GM20431 (cell line): Measurements from ENCODE around the gene PLEKHA4.
"Not testable (repeated sequence)": the region's sequence is repeated elsewhere in the genome, so short reads cannot be mapped to it uniquely, and the experiment has no call there.

ENCODE experiments used
- in situ Hi-C: fragments of 300-500 bp; cut with MseI, MboI; formaldehyde crosslinking; loops from one replicate; pipeline ENCODE4 v1.15.0; 2020; ENCODE audit warnings: low sequenced_read_pairs; ENCODE audit not compliant: unreplicated experiment

The PLEKHA4 gene

GRCh38 chr19:48868114-48868886, at the start of gene PLEKHA4:
Gene PLEKHA4 (minus strand): TSS chr19:48868617. CDS start chr19:48867620, 997 bp downstream.
- in situ Hi-C loops = no loop called here

- in situ Hi-C loops = no loop called here
These were observed 49.7 kb upstream of the PLEKHA4 start for GRCh38 chr19:48918071-48918470.

GRCh38 chr19:48915757-48916156, 47.3 kb upstream of the PLEKHA4 start:
- in situ Hi-C loops = no loop called here

GRCh38 chr19:48914181-48914580, 45.8 kb upstream of the PLEKHA4 start:
- in situ Hi-C loops = no loop called here

GRCh38 chr19:48913114-48913889, 44.9 kb upstream of the PLEKHA4 start:
- in situ Hi-C loops = no loop called here

GRCh38 chr19:48910803-48911202, 42.4 kb upstream of the PLEKHA4 start:
- in situ Hi-C loops = no loop called here

- in situ Hi-C loops = not testable (repeated sequence)
These were observed 41.1 kb upstream of the PLEKHA4 start for GRCh38 chr19:48909424-48910077.

- in situ Hi-C loops = no loop called here
These were observed 39.3 kb upstream of the PLEKHA4 start for GRCh38 chr19:48907671-48908070.

GRCh38 chr19:48906324-48906723, 37.9 kb upstream of the PLEKHA4 start:
- in situ Hi-C loops = no loop called here

- in situ Hi-C loops = no loop called here
These were observed 37.2 kb upstream of the PLEKHA4 start for GRCh38 chr19:48905664-48906063.

GRCh38 chr19:48903788-48904187, 35.4 kb upstream of the PLEKHA4 start:
- in situ Hi-C loops = not testable (repeated sequence)

GRCh38 chr19:48902291-48902690, 33.9 kb upstream of the PLEKHA4 start:
- in situ Hi-C loops = not testable (repeated sequence)

GRCh38 chr19:48900477-48901406, 32.3 kb upstream of the PLEKHA4 start:
- in situ Hi-C loops = no loop called here

GRCh38 chr19:48899781-48900476, 31.5 kb upstream of the PLEKHA4 start, which contains the start of gene NUCB1:
Gene NUCB1 (plus strand): TSS chr19:48900312. CDS start chr19:48900797, 485 bp downstream.
- in situ Hi-C loops = no loop called here

GRCh38 chr19:48899386-48899749, 31.0 kb upstream of the PLEKHA4 start:
- in situ Hi-C loops = not testable (repeated sequence)

- in situ Hi-C loops = no loop called here
These were observed 28.8 kb upstream of the PLEKHA4 start for GRCh38 chr19:48897181-48897580.

GRCh38 chr19:48896191-48896720, 27.8 kb upstream of the PLEKHA4 start:
- in situ Hi-C loops = no loop called here

- in situ Hi-C loops = no loop called here
These were observed 26.8 kb upstream of the PLEKHA4 start for GRCh38 chr19:48895226-48895625.

- in situ Hi-C loops = no loop called here
These were observed 22.1 kb upstream of the PLEKHA4 start for GRCh38 chr19:48890551-48890950.
